WTC11 (cell line): Measurements from ENCODE around the gene AFP. TPM values are rescaled to one million over a fixed set of nuclear protein-coding genes. Genes with fewer than 3 reads are reported as not detected.

Experiments used
- ATAC-seq: fragments of 200-7000 bp; cut with Tn5 transposase; 2 replicates; pipeline ENCODE4 v1.10.0; 2021; ENCODE audit warnings: mild to moderate bottlenecking, moderate library complexity
- CTCF ChIA-PET: fragments of 300-600 bp; sonication (Branson Sonifier 250); formaldehyde crosslinking; loops from one replicate; lab custom pipeline; 2021; ENCODE audit warnings: antibody characterized with exemption; lab: Charles Lee
- POLR2A ChIA-PET: fragments of 350-600 bp; sonication (Branson Sonifier 250); formaldehyde crosslinking; loops from one replicate; lab custom pipeline; 2021; ENCODE audit warnings: antibody characterized with exemption; lab: Charles Lee
- DNase-seq: peaks from one replicate; pipeline ENCODE4 v3.0.0; 2021; ENCODE audit warnings: low spot score
- H3K27ac Mint-ChIP-seq: 2 replicates; pipeline ENCODE4 v1.8.0; 2021; ENCODE audit warnings: mixed read lengths
- H3K27me3 Mint-ChIP-seq: 2 replicates; pipeline ENCODE4 v1.8.0; 2021; ENCODE audit warnings: low read depth, mild to moderate bottlenecking, moderate library complexity, mixed read lengths
- H3K36me3 Mint-ChIP-seq: 2 replicates; pipeline ENCODE4 v1.8.0; 2021; ENCODE audit warnings: mixed read lengths
- H3K4me1 Mint-ChIP-seq: 2 replicates; pipeline ENCODE4 v1.8.0; 2022; ENCODE audit warnings: mixed read lengths
- H3K4me3 Mint-ChIP-seq: 2 replicates; pipeline ENCODE4 v1.8.0; 2021; ENCODE audit warnings: mild to moderate bottlenecking, moderate library complexity, mixed read lengths
- H3K9me3 Mint-ChIP-seq: 2 replicates; pipeline ENCODE4 v1.8.0; 2021; ENCODE audit warnings: mixed read lengths
- ATF1 ChIP-seq: sonication (generic); formaldehyde crosslinking; IDR thresholded peaks from 2 replicates; pipeline ENCODE4 v1.8.1; 2023; ENCODE audit warnings: mild to moderate bottlenecking, moderate library complexity, missing genetic modification reagents
- ATF2 ChIP-seq: sonication (generic); formaldehyde crosslinking; IDR thresholded peaks from 2 replicates; pipeline ENCODE4 v1.8.1; 2022; ENCODE audit warnings: low read depth, missing genetic modification reagents, borderline replicate concordance
- ATF6 ChIP-seq: sonication (generic); formaldehyde crosslinking; IDR thresholded peaks from 2 replicates; pipeline ENCODE4 v1.8.1; 2023; ENCODE audit warnings: mild to moderate bottlenecking, missing genetic modification reagents
- GABPB1 ChIP-seq: sonication (generic); formaldehyde crosslinking; IDR thresholded peaks from 2 replicates; pipeline ENCODE4 v1.8.1; 2023; ENCODE audit warnings: mild to moderate bottlenecking, missing genetic modification reagents
- GRHL2 ChIP-seq: fragments of 250-450 bp; sonication (Bioruptor Pico); IDR thresholded peaks from 2 replicates; pipeline ENCODE4 v1.8.0; 2022; ENCODE audit warnings: mild to moderate bottlenecking, moderate library complexity; ENCODE audit not compliant: insufficient replicate concordance, severe bottlenecking
- HMGA2 ChIP-seq: fragments of 250-450 bp; sonication (Bioruptor Pico); IDR thresholded peaks from 2 replicates; pipeline ENCODE4 v1.4.0; 2021; ENCODE audit warnings: mild to moderate bottlenecking, moderate library complexity
- HMGXB4 ChIP-seq: sonication (generic); formaldehyde crosslinking; IDR thresholded peaks from 2 replicates; pipeline ENCODE4 v1.8.1; 2023; ENCODE audit warnings: mild to moderate bottlenecking, moderate library complexity, missing genetic modification reagents
- JAZF1 ChIP-seq: fragments of 250-450 bp; sonication (Bioruptor Pico); IDR thresholded peaks from 2 replicates; pipeline ENCODE4 v1.9.0; 2021; ENCODE audit warnings: moderate library complexity, mild to moderate bottlenecking, inconsistent platforms
- MLX ChIP-seq: sonication (generic); formaldehyde crosslinking; IDR thresholded peaks from 2 replicates; pipeline ENCODE4 v1.8.1; 2023; ENCODE audit warnings: mild to moderate bottlenecking, missing genetic modification reagents, moderate library complexity
- MXD4 ChIP-seq: fragments of 250-450 bp; sonication (Bioruptor Pico); IDR thresholded peaks from 2 replicates; pipeline ENCODE4 v1.8.0; 2021; ENCODE audit warnings: mild to moderate bottlenecking, moderate library complexity, borderline replicate concordance
- NFATC4 ChIP-seq: fragments of 250-450 bp; sonication (Bioruptor Pico); IDR thresholded peaks from 2 replicates; pipeline ENCODE4 v1.9.0; 2021; ENCODE audit warnings: mild to moderate bottlenecking
- TCF7 ChIP-seq: sonication (generic); formaldehyde crosslinking; IDR thresholded peaks from 2 replicates; pipeline ENCODE4 v1.8.0; 2022; ENCODE audit warnings: mild to moderate bottlenecking, low read depth, missing genetic modification reagents, moderate library complexity
- TP53 ChIP-seq: sonication (generic); formaldehyde crosslinking; IDR thresholded peaks from 2 replicates; pipeline ENCODE4 v1.8.1; 2023; ENCODE audit warnings: mild to moderate bottlenecking, missing genetic modification reagents
- ZNF121 ChIP-seq: sonication (generic); formaldehyde crosslinking; IDR thresholded peaks from 2 replicates; pipeline ENCODE4 v1.8.0; 2023; ENCODE audit warnings: missing genetic modification reagents
- ZNF138 ChIP-seq: sonication (generic); formaldehyde crosslinking; conservative IDR thresholded peaks from 2 replicates; pipeline ENCODE4 v1.8.1; 2022; ENCODE audit warnings: mild to moderate bottlenecking, moderate library complexity, missing genetic modification reagents
- ZNF232 ChIP-seq: sonication (generic); formaldehyde crosslinking; IDR thresholded peaks from 2 replicates; pipeline ENCODE4 v1.8.0; 2022; ENCODE audit warnings: mild to moderate bottlenecking, missing genetic modification reagents
- ZNF423 ChIP-seq: fragments of 250-450 bp; sonication (Bioruptor Pico); IDR thresholded peaks from 2 replicates; pipeline ENCODE4 v2.1.2; 2022; ENCODE audit warnings: mild to moderate bottlenecking, moderate library complexity
- ZNF512 ChIP-seq: sonication (generic); formaldehyde crosslinking; IDR thresholded peaks from 2 replicates; pipeline ENCODE4 v1.8.1; 2022; ENCODE audit warnings: missing genetic modification reagents, borderline replicate concordance
- total RNA-seq: library from RNA; stranded (reverse); gene quantifications from 3 replicates; pipeline ENCODE4 v1.2.3, GENCODE V29; 2021
- TF ChIP-seq, protein P1 (sequence below): fragments of 200-600 bp; IDR thresholded peaks from 2 replicates; pipeline ENCODE4 v1.8.0; 2022; ENCODE audit warnings: antibody characterized with exemption
- TF ChIP-seq, protein P2 (sequence below): sonication (generic); formaldehyde crosslinking; IDR thresholded peaks from 2 replicates; pipeline ENCODE4 v1.8.0; 2022; ENCODE audit warnings: mild to moderate bottlenecking, missing genetic modification reagents

The AFP gene
- total RNA-seq, 1 experiment from 2014 or later = 1.8 TPM

DNA sequence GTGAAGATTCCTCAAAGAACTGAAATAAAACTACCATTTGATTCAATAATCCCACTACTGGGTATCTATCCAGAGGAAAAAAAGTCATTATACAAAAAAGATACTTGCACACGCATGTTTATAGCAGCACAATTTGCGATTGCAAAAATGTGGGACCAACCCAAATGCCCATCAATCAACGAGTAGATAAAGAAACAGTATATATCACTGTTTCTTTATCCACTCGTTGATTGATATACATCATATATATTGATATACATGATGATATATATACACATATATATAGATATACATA is 13.6 kb upstream of the AFP start:
- Mint-ChIP-seq H3K4me1 (no peaks in the 10 kb centered on the region), H3K36me3 (no peaks in the 10 kb centered on the region), H3K9me3 (no peaks in the 10 kb centered on the region)
- POLR2A ChIA-PET = no interaction called here
- CTCF ChIA-PET = no interaction called here
- no peak for ATAC-seq
- TF ChIP-seq HMGXB4 (CRISPR knock-in tag) = no peak
- TF ChIP-seq, protein P1, sequence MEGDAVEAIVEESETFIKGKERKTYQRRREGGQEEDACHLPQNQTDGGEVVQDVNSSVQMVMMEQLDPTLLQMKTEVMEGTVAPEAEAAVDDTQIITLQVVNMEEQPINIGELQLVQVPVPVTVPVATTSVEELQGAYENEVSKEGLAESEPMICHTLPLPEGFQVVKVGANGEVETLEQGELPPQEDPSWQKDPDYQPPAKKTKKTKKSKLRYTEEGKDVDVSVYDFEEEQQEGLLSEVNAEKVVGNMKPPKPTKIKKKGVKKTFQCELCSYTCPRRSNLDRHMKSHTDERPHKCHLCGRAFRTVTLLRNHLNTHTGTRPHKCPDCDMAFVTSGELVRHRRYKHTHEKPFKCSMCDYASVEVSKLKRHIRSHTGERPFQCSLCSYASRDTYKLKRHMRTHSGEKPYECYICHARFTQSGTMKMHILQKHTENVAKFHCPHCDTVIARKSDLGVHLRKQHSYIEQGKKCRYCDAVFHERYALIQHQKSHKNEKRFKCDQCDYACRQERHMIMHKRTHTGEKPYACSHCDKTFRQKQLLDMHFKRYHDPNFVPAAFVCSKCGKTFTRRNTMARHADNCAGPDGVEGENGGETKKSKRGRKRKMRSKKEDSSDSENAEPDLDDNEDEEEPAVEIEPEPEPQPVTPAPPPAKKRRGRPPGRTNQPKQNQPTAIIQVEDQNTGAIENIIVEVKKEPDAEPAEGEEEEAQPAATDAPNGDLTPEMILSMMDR = no peak
- TF ChIP-seq ATF6 = no peak
- TF ChIP-seq MXD4 = no peak
- no peak for TF ChIP-seq ZNF232 (CRISPR knock-in tag)
- no peak for TF ChIP-seq GRHL2 (CRISPR knock-in tag)
- TF ChIP-seq ZNF138 = no peak
- TF ChIP-seq TP53 = no peak
- TF ChIP-seq TCF7 (CRISPR knock-in tag) = no peak
- no peak for TF ChIP-seq MLX (CRISPR knock-in tag)
- TF ChIP-seq ZNF512 (CRISPR knock-in tag) = no peak
- TF ChIP-seq ATF1 = no peak
- TF ChIP-seq JAZF1 = no peak
- no peak for TF ChIP-seq ZNF423 (CRISPR knock-in tag)
- no peak for TF ChIP-seq ATF2 (CRISPR knock-in tag)
- no peak for TF ChIP-seq HMGA2
- TF ChIP-seq, protein P2, sequence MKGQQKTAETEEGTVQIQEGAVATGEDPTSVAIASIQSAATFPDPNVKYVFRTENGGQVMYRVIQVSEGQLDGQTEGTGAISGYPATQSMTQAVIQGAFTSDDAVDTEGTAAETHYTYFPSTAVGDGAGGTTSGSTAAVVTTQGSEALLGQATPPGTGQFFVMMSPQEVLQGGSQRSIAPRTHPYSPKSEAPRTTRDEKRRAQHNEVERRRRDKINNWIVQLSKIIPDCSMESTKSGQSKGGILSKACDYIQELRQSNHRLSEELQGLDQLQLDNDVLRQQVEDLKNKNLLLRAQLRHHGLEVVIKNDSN (CRISPR knock-in tag) = no peak
- TF ChIP-seq NFATC4 = no peak
- TF ChIP-seq ZNF121 = no peak
- TF ChIP-seq GABPB1 (CRISPR knock-in tag) = no peak
- TF ChIP-seq, all 79 proteins: peak for 0
- Mint-ChIP-seq H3K27me3 (no peaks in the 10 kb centered on the region), H3K27ac (no peak overlapping the region), H3K4me3 (no peak overlapping the region)
- DNase-seq = no peak
